ENCODE results near the gene CRYL1.

Gene CRYL1

GRCh38 chr13:20525601-20526544 lies at the start of gene CRYL1:
Gene CRYL1 (minus strand): TSS chr13:20525857. CDS start chr13:20525794, 63 bp downstream.
- peak in 55 of 56 donors; percentile 25 to 90 (median 72) for DNase-seq

GRCh38 chr13:20573636-20574035 lies 48.0 kb upstream of the CRYL1 start:
- DNase-seq = no peak

- DNase-seq = no peak
Measured at GRCh38 chr13:20573186-20573585, 47.5 kb upstream of the CRYL1 start.

DNA sequence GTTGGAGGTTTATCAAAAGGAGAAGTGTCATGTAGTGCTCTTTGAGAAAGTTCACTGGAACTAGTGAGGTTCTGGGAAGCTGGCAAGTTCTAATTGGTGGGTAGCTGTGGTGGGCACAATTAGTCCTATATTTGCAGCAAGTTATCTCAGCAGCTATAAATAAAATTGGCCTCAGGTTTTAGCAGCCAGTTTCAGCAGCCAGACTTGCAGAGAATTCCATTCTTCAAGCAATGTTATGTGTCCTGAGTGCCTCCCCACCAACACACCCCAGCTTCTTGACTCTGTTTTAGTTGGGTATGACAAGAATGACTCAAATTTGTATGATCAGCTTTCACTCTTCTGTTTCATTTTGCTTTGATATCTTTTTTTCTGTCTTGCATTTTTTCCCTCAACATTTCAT lies 46.0 kb upstream of the CRYL1 start:
- no peak for DNase-seq

GRCh38 chr13:20570517-20570916 lies 44.9 kb upstream of the CRYL1 start:
- DNase-seq = no peak

DNA sequence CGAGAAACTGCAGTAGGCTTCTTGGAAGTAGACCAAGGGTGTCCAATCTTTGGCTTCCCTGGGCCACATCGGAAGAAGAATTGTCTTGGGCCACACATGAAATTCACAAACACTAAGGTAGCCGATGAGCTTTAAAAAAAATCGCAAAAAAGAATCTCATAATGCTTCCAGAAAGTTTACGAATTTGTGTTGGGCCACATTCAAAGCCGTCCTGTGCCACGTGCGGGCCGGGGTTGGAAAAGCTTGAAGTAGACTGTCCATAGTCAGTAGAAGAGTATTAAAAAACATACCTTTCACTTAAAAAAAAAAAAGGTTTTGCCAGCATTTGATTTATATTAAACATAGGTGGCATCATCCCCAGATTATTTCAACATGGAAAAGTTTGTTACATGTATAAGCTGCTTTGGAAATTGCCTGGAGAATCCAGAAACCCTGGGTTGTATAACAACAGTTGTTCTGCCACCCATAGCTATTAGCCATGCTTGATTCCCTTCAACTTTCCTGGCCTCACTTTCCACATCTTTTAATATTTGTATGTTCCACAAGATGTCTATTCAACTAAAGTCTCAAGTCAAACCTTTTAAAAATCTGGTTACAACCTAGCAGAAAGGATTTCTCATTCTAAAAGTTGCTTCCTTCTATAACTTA lies 42.3 kb upstream of the CRYL1 start:
- peak in 1 of 56 donors; percentile 20 for DNase-seq

GRCh38 chr13:20566898-20567874 lies 41.5 kb upstream of the CRYL1 start, which contains the start of gene IFT88:
Gene IFT88 (plus strand): TSS chr13:20567157. CDS start chr13:20574386, 7,229 bp downstream.
- DNase-seq = peak; percentile 42 to 94 (median 86)

DNA sequence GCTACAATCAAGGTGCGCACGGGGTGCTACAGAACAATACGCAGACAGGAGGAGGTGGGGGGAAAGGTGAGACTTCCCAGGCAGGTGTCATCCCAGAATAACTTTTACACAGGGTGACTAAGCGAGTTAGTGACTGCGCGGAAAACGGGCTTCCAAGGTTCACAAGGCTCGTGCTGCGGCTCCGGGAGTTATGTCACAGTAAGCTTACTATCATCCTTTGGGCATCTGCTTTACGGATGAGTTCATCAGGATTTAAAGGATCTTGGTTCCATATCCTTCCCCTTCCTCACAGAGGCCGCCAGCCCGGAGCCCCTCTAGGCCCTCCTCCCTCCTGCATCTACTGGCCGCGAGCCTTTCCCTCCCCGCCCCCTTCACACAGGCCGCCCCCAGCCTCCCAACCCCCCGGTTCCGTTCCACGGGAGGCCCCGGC lies 40.8 kb upstream of the CRYL1 start:
- peak in 7 of 56 donors; percentile 33 to 77 (median 60) for DNase-seq

DNA sequence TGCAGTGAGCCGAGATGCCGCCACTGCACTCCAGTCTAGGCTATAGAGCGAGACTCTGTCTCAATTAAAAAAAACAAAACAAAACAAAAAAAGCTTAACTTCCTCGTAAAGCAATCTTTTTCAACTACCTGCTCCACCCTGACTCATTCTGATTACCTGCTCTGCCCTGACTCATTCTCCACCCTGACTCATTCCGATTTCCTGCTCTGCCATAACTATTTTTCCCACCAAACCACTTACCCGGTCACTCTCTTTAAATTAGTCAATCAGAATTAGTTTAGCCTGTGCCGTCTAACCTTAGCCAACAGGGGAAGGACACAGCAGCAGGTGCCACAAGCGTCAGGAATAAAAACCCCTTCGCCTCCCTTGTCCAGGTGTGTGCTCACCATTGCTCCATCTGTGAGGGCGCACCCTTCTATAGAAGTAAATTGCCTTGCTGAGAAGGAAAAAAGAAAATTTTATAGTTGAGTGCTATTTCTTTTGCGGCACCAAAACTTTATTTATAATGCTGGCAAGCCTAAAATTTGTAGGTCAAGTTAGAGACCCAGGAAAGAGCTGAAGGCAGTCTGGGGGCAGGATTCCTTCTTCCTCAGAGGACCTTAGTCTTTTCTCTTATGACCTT lies 39.6 kb upstream of the CRYL1 start:
- no peak for DNase-seq

GRCh38 chr13:20561741-20562140 lies 36.1 kb upstream of the CRYL1 start:
- no peak for DNase-seq

- DNase-seq = no peak
Measured at GRCh38 chr13:20559659-20560356, 34.2 kb upstream of the CRYL1 start.

- no peak for DNase-seq
Measured at GRCh38 chr13:20558982-20559381, 33.3 kb upstream of the CRYL1 start.

DNA sequence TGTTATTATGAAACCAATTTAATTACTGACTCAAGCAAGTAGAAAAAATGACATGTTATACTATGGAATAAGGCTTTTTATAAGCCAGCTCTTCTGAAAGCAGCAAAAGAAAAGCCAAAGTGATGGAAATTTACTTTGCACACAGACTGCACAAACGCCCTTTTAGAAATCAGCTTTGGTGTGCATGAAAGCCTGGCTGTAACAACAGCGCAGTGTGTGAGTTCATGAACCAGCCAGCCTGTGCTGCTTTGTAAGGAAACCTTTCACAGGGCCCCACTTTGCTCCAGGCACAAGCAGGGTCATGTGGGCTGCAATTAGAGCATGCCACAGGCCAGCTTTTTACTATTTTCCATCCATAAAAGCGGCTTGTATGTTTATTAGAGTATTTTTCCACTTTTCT lies 27.7 kb upstream of the CRYL1 start:
- peak in 53 of 56 donors; percentile 10 to 93 (median 68) for DNase-seq

DNA sequence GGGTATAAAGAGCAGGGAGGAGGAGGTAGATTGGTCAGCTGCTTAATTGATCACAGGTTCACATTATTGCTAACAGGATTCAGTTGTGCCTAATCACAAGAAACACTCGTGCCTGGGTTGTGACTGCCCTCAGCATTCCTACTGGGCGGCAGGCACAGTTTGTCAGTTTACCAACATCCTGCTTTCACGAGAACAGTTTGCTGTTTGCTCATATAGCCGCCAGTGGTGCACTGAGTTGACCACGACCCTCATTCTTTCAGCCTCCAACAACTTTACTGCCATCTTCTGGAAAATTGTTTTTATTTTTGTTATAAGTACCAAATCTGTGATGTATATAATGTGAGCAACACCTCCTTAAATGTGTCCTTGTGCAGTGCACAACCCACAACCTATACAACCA lies 25.1 kb upstream of the CRYL1 start:
- DNase-seq = peak in 2 of 56 donors; percentile 11 to 29

GRCh38 chr13:20547479-20547908 lies 21.8 kb upstream of the CRYL1 start:
- peak in 1 of 56 donors; percentile 11 for DNase-seq

- DNase-seq = no peak
Measured at GRCh38 chr13:20546556-20546955, 20.9 kb upstream of the CRYL1 start.

DNA sequence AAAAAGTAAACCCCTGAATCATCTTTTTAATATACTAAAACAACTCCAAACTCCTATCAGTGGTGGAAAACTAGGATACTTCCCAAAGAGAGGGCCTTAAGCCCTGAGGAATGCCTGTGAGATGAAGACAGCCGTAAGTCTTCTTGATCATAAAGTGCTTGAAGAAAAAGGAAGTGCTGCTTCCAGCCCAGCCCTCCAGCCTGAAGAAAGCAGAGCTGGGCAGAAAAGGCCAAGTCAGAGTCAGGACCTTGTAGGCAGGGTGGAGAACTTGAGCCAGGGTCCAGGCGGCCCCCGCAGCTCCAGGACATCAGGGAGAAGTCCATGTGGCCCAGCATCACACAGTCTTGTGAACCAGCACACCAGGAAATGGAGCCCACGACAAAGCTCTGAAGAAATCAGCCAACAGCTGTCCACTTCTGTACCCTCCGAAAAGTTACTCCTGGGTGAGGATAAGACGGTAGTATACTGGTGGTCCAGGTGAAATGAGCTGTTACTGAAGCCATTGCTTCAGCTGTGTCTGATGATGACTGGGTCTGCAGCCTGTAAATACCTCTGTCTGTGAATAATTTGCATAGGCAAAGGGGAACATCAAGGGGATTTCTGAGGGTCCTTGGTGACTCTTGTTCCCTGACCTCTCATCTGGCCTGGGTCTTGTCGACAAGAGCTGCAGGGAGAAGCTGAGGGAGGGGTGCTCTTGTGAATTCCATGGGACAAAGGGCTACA lies 18.7 kb upstream of the CRYL1 start:
- no peak for DNase-seq

DNA sequence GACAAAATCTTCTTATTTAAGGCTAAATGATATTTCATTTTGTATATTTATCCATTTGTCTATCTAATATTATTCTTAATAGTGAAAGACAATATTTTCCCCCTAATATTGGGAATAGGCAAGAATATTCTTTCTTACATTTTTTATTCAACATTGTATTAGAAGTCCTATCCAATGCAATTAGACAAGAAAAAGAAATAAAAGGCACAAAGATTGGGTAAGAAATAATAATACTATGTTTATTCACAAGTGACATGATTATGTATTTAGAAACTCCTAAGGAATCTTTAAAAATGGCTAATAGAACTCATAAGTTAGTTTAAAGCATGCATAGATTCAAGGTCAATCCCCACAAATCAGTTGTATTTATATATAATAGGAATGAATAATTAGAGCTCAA lies 11.3 kb upstream of the CRYL1 start:
- DNase-seq = no peak

- no peak for DNase-seq
Measured at GRCh38 chr13:20534038-20534608, 8.5 kb upstream of the CRYL1 start.

All from amygdala (tissue), 56 donors.